ENCODE results near the gene TBC1D22B. TPM values are rescaled to one million over a fixed set of nuclear protein-coding genes. Genes with fewer than 3 reads are reported as not detected.

The TBC1D22B gene
- total RNA-seq, 2 experiments from 2014 or later = 15.4 TPM

Other genes starting within 250 kb of the TBC1D22B start
- 100 to 1,000 TPM; 432 to 449 TPM for gene PIM1, start 87.6 kb upstream of the TBC1D22B start, total RNA-seq
- gene TMEM217, start 372 bp downstream of the TBC1D22B start, total RNA-seq = 1 to 10 TPM; 3.1 to 3.2 TPM
- gene RNF8, start 96.2 kb downstream of the TBC1D22B start, total RNA-seq = 10 to 100 TPM; 23.2 to 23.7 TPM
- 10 to 100 TPM; 71.7 to 74.2 TPM for gene CMTR1, start 175.4 kb downstream of the TBC1D22B start, total RNA-seq
- gene CCDC167, start 242.1 kb downstream of the TBC1D22B start, total RNA-seq = 10 to 100 TPM; 64.0 to 69.4 TPM